Left lung (tissue), 10 donors: ENCODE measurements around the gene IZUMO4. TPM values are rescaled to one million over a fixed set of nuclear protein-coding genes. Genes with fewer than 3 reads are reported as not detected.

Experiments used
- ATAC-seq: fragments of 200-7000 bp; cut with Tn5 transposase; one replicate; pipeline ENCODE4 v1.9.1; 2020; ENCODE audit warnings: moderate library complexity
- DNase-seq, 4 donors: peaks; one replicate each; pipeline ENCODE4 v3.0.0-alpha.2; 2013 to 2020
- H3K27ac ChIP-seq, 2 donors: fragments of 200-600 bp; sonication (generic) in 1 of 2; one replicate each; pipeline versions ENCODE4 v1.5.0 to v1.8.0; 2020 to 2021
- H3K27me3 ChIP-seq, 2 donors: fragments of 200-600 bp; sonication (generic) in 1 of 2; one replicate each; pipeline versions ENCODE4 v1.5.0 to v1.8.0; 2020 to 2021
- H3K36me3 ChIP-seq, 2 donors: fragments of 200-600 bp; sonication (generic) in 1 of 2; one replicate each; pipeline versions ENCODE4 v1.5.0 to v1.8.0; 2020 to 2021
- H3K4me1 ChIP-seq, 2 donors: fragments of 200-600 bp; one replicate each; pipeline ENCODE4 v1.8.0; 2021
- H3K4me3 ChIP-seq, 2 donors: fragments of 200-600 bp; sonication (generic) in 1 of 2; one replicate each; pipeline versions ENCODE4 v1.5.0 to v1.8.0; 2020 to 2021; ENCODE audit warnings: mild to moderate bottlenecking in 1 of 2
- H3K9me3 ChIP-seq, 2 donors: fragments of 200-600 bp; sonication (generic) in 1 of 2; one replicate each; pipeline versions ENCODE4 v1.5.0 to v1.8.0; 2020 to 2021
- intact Hi-C, 2 donors: fragments of 100-400 bp; cut with DNase I; formaldehyde crosslinking; loops; one replicate each; pipeline versions ENCODE4 v1.11.2 to v1.14.2; 2022
- polyA plus RNA-seq, 6 donors: library from polyadenylated mRNA; unstranded; fragments of 120-200 nt; gene quantifications; one replicate each; pipeline ENCODE4 v1.2.1, GENCODE V29; 2013; ENCODE audit not compliant: insufficient read length in 6 of 6
- total RNA-seq, 2 donors: library from RNA; stranded (reverse); fragmentation: NEBNext Ultra II Directional; extraction: Animal tissue kit (Norgen Biotek cat#: 25700); gene quantifications; one replicate each; pipeline ENCODE4 v1.2.1, GENCODE V29; 2021
- TF ChIP-seq, protein P1 (sequence below), 2 donors: fragments of 200-600 bp; sonication (generic) in 1 of 2; IDR thresholded peaks; one replicate each; pipeline versions ENCODE4 v1.5.0 to v1.8.0; 2021; ENCODE audit warnings: antibody characterized with exemption in 2 of 2
- donor health status: DM: no; HTN: yes; CAD: no.
- donor health status: DM: no; HTN: no; CAD: no.

The IZUMO4 gene
- total and polyA plus RNA-seq, 8 donors: 2.6 to 8.5 (median 5.9) TPM

GRCh38 chr19:2115324-2115723 lies 18.6 kb downstream of the IZUMO4 start:
- Histone ChIP-seq H3K9me3 (no peaks in the 10 kb centered on the region), H3K4me3 (no peak overlapping the region), H3K27me3 (no peaks in the 10 kb centered on the region), H3K36me3 (peaks cover 0 to 100% of the 10 kb centered on the region in 2 donors), H3K4me1 (no peaks in the 10 kb centered on the region), H3K27ac (no peak overlapping the region)
- intact Hi-C loops: no loop called here
- TF ChIP-seq, protein P1, sequence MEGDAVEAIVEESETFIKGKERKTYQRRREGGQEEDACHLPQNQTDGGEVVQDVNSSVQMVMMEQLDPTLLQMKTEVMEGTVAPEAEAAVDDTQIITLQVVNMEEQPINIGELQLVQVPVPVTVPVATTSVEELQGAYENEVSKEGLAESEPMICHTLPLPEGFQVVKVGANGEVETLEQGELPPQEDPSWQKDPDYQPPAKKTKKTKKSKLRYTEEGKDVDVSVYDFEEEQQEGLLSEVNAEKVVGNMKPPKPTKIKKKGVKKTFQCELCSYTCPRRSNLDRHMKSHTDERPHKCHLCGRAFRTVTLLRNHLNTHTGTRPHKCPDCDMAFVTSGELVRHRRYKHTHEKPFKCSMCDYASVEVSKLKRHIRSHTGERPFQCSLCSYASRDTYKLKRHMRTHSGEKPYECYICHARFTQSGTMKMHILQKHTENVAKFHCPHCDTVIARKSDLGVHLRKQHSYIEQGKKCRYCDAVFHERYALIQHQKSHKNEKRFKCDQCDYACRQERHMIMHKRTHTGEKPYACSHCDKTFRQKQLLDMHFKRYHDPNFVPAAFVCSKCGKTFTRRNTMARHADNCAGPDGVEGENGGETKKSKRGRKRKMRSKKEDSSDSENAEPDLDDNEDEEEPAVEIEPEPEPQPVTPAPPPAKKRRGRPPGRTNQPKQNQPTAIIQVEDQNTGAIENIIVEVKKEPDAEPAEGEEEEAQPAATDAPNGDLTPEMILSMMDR (IDR thresholded peaks at IDR 0.05): no peak
- DNase-seq (no peak), ATAC-seq (no peak)

DNA sequence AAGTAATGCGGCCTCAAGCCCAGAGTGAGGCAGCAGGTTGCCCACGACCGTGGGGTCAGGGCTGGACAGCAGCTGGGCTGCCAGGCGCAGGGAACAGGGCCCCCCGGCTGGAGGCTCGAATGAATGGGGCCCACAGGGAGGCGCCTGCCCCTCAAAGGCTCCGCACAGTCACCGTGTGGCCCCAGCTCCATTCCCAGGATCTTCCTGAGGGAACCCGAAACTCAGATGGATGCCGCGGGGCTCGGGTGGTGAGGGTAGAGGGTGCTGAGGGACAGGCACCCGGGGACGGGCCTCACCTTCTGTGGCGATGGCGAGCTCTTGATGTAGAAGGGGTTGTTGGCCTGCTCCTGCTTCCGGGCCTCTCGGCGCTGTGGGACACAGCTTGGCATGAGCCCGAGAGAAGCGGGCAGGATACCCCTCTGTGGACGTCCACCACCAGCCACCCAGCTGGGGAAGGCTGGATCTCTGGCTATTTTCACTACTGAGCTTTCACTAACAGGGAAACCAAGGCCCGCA lies 19.3 kb downstream of the IZUMO4 start:
- ATAC-seq (no peak), DNase-seq (no peak)
- no peak overlapping the region for H3K4me3 ChIP-seq
- intact Hi-C loops: no loop called here
- H3K27ac ChIP-seq: no peak overlapping the region
- no peaks in the 10 kb centered on the region for H3K27me3 ChIP-seq
- no peaks in the 10 kb centered on the region for H3K9me3 ChIP-seq
- H3K4me1 ChIP-seq: no peaks in the 10 kb centered on the region
- TF ChIP-seq, protein P1 (IDR thresholded peaks at IDR 0.05): no peak
- H3K36me3 ChIP-seq: peaks cover 0 to 100% of the 10 kb centered on the region in 2 donors

GRCh38 chr19:2116507-2116906 lies 19.8 kb downstream of the IZUMO4 start:
- H3K4me3 ChIP-seq: no peak overlapping the region
- H3K9me3 ChIP-seq: no peaks in the 10 kb centered on the region
- DNase-seq: no peak
- no peak overlapping the region for H3K27ac ChIP-seq
- H3K27me3 ChIP-seq: no peaks in the 10 kb centered on the region
- intact Hi-C loops: no loop called here
- no peaks in the 10 kb centered on the region for H3K4me1 ChIP-seq
- TF ChIP-seq, protein P1 (IDR thresholded peaks at IDR 0.05): no peak
- H3K36me3 ChIP-seq: peaks cover 0 to 100% of the 10 kb centered on the region in 2 donors
- no peak for ATAC-seq

DNA sequence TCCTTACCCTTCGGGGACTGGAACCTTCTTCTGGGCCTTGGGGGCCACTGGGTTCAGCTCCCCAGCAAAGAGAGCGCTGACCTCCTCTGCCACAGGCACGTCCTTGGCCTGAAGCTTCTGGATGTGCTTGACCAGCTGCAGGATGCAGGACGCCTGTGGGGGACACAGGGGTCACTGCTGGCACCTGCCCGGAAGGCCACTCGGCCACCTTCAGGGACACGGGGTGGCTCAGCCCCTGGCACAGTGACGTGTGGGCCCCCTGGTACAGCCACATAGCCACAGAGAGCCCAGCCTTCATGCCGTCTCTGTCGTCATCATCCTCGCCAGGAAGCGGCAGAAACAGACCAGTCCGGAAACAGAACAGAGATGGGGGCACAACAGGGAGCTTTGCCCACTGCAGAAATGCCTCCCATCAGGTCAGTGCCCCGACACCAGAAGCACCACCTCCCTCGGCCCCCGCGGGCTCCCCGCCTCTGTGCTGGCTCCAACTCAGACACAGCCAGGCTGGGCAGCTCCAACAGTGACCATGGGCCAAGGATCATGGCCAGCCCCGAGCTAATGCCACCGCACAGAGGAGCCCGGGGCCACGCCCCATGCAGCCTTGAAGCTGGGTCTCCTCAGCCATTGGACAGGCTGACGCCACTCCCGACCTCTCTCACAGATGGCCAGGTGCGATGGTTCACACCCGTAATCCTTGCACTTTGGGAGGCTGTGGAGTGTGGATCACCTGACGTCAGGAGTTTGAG lies 20.7 kb downstream of the IZUMO4 start:
- TF ChIP-seq, protein P1 (IDR thresholded peaks at IDR 0.05): no peak
- H3K36me3 ChIP-seq: peaks cover 0 to 100% of the 10 kb centered on the region in 2 donors
- intact Hi-C loops: no loop called here
- no peaks in the 10 kb centered on the region for H3K4me1 ChIP-seq
- ATAC-seq (no peak), DNase-seq (no peak)
- H3K9me3 ChIP-seq: no peaks in the 10 kb centered on the region
- H3K4me3 ChIP-seq: no peak overlapping the region
- H3K27ac ChIP-seq: no peak overlapping the region
- H3K27me3 ChIP-seq: no peaks in the 10 kb centered on the region

- intact Hi-C loops: no loop called here
Observed at GRCh38 chr19:2118438-2118837, 21.7 kb downstream of the IZUMO4 start.

More at GRCh38 chr19:2118438-2118837, 21.7 kb downstream of the IZUMO4 start:
- H3K9me3 ChIP-seq: no peaks in the 10 kb centered on the region
- H3K36me3 ChIP-seq: peaks cover 0 to 100% of the 10 kb centered on the region in 2 donors
- DNase-seq (no peak), ATAC-seq (no peak)
- no peak overlapping the region for H3K27ac ChIP-seq
- H3K4me3 ChIP-seq: no peak overlapping the region
- no peaks in the 10 kb centered on the region for H3K27me3 ChIP-seq
- TF ChIP-seq, protein P1 (IDR thresholded peaks at IDR 0.05): no peak
- H3K4me1 ChIP-seq: no peaks in the 10 kb centered on the region
